Heart right ventricle (tissue), 16 donors: ENCODE results near the gene SMTN. TPM values are rescaled to one million over a fixed set of nuclear protein-coding genes. Genes with fewer than 3 reads are reported as not detected.
A peak's percentile ranks its signal among the peaks of the same experiment; 100 is the strongest.

Experiments used
- ATAC-seq, 8 donors: fragments of 200-7000 bp; cut with Tn5 transposase; one replicate each; pipeline ENCODE4 v1.9.1; 2020; ENCODE audit warnings: mild to moderate bottlenecking in 8 of 8, moderate library complexity in 8 of 8, moderate number of reproducible peaks in 1 of 8
- DNase-seq, 2 donors: peaks; one replicate each; pipeline ENCODE4 v3.0.0-alpha.2; 2020
- H3K27ac ChIP-seq, 10 donors: fragments of 200-600 bp; sonication (generic) in 2 of 10; one replicate each; pipeline versions ENCODE4 v1.5.0 to v1.8.0; 2020 to 2022; ENCODE audit warnings: mild to moderate bottlenecking in 3 of 10
- H3K27me3 ChIP-seq, 7 donors: fragments of 200-600 bp; one replicate each; pipeline ENCODE4 v1.8.0; 2021 to 2022; ENCODE audit warnings: mild to moderate bottlenecking in 2 of 7
- H3K36me3 ChIP-seq, 9 donors: fragments of 200-600 bp; sonication (generic) in 1 of 9; one replicate each; pipeline versions ENCODE4 v1.5.0 to v1.8.0; 2020 to 2022; ENCODE audit warnings: mild to moderate bottlenecking in 2 of 9
- H3K4me1 ChIP-seq, 9 donors: fragments of 200-600 bp; sonication (generic) in 1 of 9; one replicate each; pipeline versions ENCODE4 v1.5.0 to v1.8.0; 2020 to 2022; ENCODE audit warnings: mild to moderate bottlenecking in 4 of 9
- H3K4me3 ChIP-seq, 10 donors: fragments of 200-600 bp; sonication (generic) in 2 of 10; one replicate each; pipeline versions ENCODE4 v1.5.0 to v1.8.0; 2020 to 2022; ENCODE audit warnings: mild to moderate bottlenecking in 7 of 10, moderate library complexity in 2 of 10
- H3K9me3 ChIP-seq, 11 donors: fragments of 200-600 bp in 10 of 11; sonication (generic) in 2 of 11; one replicate each; pipeline versions ENCODE4 v1.5.0 to v1.8.0; 2013 to 2022; ENCODE audit warnings: mild to moderate bottlenecking in 2 of 11, control low read depth in 1 of 11, moderate library complexity in 1 of 11
- WGBS, 2 donors: extraction: QIAGEN DNeasy Blood & Tissue Kit; methylation state at CpG; one replicate each; pipeline ENCODE4 v1.1.7; 2013; ENCODE audit warnings: inconsistent platforms in 1 of 2; 5-methylcytosine and 5-hydroxymethylcytosine counted together
- intact Hi-C, 10 donors: fragments of 100-400 bp; cut with DNase I; formaldehyde crosslinking; loops; one replicate each; pipeline versions ENCODE4 v1.11.1 to v1.14.2; 2022
- polyA plus RNA-seq, 2 donors: library from polyadenylated mRNA; stranded (reverse); fragments of 200-250 nt; gene quantifications; one replicate each; pipeline ENCODE4 v1.2.3, GENCODE V29; 2013
- total RNA-seq, 10 donors: library from RNA; stranded (reverse); fragmentation: NEBNext Ultra II Directional in 3 of 10; extraction: Animal tissue kit (Norgen Biotek cat#: 25700) in 3 of 10; gene quantifications; one replicate each; pipeline versions ENCODE4 v1.2.1 to v1.2.4, GENCODE V29; 2021 to 2023
- TF ChIP-seq, protein P1 (sequence below), 9 donors: fragments of 200-600 bp; sonication (generic) in 2 of 9; IDR thresholded peaks; one replicate each; pipeline versions ENCODE4 v1.5.0 to v1.8.0; 2021 to 2022; ENCODE audit warnings: antibody characterized with exemption in 9 of 9, mild to moderate bottlenecking in 5 of 9, moderate library complexity in 1 of 9
- donor health status: Arrhythmogenic right ventricular cardiomyopathy.
- donor health status: ischemic (EF 13 %, LVEDD 7.1; RV severe dilation, severe dysfunction).
- donor health status: healthy with polysubstance abuse.
- donor health status: DM: no; HTN: yes; CAD: no.
- donor health status: DM: no; HTN: no; CAD: no.
- donor health status: ischemic (EF 25% LVEDD 6.9; RV normal size, moderate dysfunction).
- donor health status: ischemic (EF 25% LVEDD 5.7; RV mildly dilated, moderate dysfunction).
- donor health status: healthy.
- donor health status: DM: yes; HTN: yes; CAD: no.
- donor health status: Ischemic cardiomyopathy.
- donor health status: ischemic (EF 35%, LVEDD 5.7; RV mildly dilated, moderate dysfunction).
- donor health status: nonischemic (EF 11% LVEDD 7.7; RV severe dilation, severe dysfunction).
- donor health status: DM: yes; HTN: yes; CAD: no.
- donor health status: PGD.
- donor health status: ischemic (EF 29% LVEDD 5.4; RV normal size, mild dysfunction).
- donor health status: nonischemic (EF 23%, LVEDD 6.1; RV moderate dilation, normal function).

The SMTN gene
- total and polyA plus RNA-seq, 12 donors: 64.2 to 398 (median 204) TPM

DNA sequence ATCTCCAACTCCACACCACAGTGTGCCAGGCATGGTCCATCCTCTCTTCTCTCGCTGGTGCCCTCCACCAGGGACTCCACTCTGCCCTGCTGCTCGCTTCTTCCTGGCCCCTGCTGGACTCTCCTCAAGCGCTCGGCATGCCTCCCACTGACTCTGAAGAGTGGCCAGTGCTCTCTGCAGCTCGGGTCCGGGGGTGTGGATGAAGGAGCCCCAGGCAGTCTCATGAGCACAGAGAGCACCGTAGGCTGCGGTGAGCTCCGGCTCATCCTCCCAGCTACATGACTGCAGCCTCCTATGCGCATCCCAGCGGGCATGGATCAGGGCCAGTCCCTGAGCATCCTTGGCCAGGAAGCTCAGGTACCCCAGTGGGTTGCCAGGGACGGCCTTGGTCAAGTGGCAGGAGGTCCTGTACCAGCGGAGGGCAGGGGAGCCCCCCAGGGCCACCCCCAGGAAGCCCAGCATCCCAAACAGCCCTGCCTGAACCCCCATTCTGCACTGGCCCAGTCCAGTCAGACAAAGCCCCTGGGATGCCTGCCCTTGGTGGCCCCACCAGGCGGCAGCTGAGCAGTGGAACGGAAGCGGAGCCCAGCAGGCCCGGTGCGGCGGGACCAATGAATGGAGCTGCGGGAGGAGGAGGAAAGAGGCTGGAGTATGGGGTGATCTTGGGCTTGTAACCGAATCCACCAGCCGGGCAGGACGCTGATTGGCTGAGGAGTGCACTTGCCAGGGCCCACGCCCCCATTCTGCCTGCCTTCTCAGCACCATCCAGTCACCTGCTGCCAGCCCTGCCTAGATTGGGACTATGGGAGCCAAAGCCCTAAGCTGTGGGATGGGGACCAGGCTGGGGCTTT lies 59.0 kb downstream of the SMTN start, which contains the start of gene PLA2G3:
PLA2G3 (minus strand) TSS at position 643 of the 851 bp plus-strand sequence; CDS start at position 489, 154 bp downstream.
- Histone ChIP-seq H3K4me1 (peaks cover 0 to 13% (median 0%) of the 10 kb centered on the region in 9 donors), H3K4me3 (no peak within 1 kb of the TSS), H3K9me3 (peaks cover 0 to 4% (median 0%) of the 10 kb centered on the region in 11 donors), H3K27ac (no peak within 1 kb of the TSS), H3K36me3 (no peaks in the 10 kb centered on the region), H3K27me3 (peaks cover 0 to 19% (median 5%) of the 10 kb centered on the region in 7 donors)
- TF ChIP-seq, protein P1, sequence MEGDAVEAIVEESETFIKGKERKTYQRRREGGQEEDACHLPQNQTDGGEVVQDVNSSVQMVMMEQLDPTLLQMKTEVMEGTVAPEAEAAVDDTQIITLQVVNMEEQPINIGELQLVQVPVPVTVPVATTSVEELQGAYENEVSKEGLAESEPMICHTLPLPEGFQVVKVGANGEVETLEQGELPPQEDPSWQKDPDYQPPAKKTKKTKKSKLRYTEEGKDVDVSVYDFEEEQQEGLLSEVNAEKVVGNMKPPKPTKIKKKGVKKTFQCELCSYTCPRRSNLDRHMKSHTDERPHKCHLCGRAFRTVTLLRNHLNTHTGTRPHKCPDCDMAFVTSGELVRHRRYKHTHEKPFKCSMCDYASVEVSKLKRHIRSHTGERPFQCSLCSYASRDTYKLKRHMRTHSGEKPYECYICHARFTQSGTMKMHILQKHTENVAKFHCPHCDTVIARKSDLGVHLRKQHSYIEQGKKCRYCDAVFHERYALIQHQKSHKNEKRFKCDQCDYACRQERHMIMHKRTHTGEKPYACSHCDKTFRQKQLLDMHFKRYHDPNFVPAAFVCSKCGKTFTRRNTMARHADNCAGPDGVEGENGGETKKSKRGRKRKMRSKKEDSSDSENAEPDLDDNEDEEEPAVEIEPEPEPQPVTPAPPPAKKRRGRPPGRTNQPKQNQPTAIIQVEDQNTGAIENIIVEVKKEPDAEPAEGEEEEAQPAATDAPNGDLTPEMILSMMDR (IDR thresholded peaks at IDR 0.05): peak in 1 of 9 donors; percentile 9
- ATAC-seq (peak in 5 of 8 donors; percentile 19 to 37 (median 32)), DNase-seq (no peak)
- intact Hi-C loops: loop anchor here in 6 of 10 donors (5.0 to 10.0 kb wide), 5 partner anchors 45 to 505 kb away; partner anchors contain the start of gene SLC35E4 (in 1 of the 6)
- 28 to 30% methylated on average over 24 of the region's 24 CpGs for WGBS, 2 donors

DNA sequence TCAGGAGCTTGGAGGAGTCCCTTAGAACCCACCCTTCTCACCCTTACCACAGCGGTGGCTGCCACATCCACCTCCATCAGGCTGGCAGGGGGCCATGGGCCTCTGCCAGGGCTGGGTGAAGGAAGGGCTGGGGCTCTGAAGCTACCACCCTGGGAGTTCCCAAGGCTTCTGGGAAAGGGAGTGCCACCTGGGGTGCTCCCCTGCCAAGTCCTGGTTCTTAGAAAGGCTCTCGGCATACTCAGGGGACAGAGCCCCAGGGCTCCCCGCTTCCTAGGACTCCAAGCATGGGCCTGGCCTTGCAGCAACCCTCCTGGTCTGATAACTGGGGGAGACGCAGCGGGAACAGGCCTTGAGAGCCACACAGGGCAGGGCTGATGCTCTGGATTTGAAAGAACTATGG lies 59.6 kb downstream of the SMTN start:
- ATAC-seq (peak in 3 of 8 donors; percentile 13 to 33 (median 20)), DNase-seq (no peak)
- no peak overlapping the region for H3K27ac ChIP-seq
- intact Hi-C loops: loop anchor here in 6 of 10 donors (5.0 to 10.0 kb wide), 5 partner anchors 46 to 506 kb away; partner anchors contain the start of gene SLC35E4 (in 1 of the 6)
- peaks cover 0 to 4% (median 0%) of the 10 kb centered on the region in 11 donors for H3K9me3 ChIP-seq
- H3K36me3 ChIP-seq: no peaks in the 10 kb centered on the region
- peaks cover 0 to 19% (median 5%) of the 10 kb centered on the region in 7 donors for H3K27me3 ChIP-seq
- TF ChIP-seq, protein P1 (IDR thresholded peaks at IDR 0.05): no peak
- peaks cover 0 to 13% (median 0%) of the 10 kb centered on the region in 9 donors for H3K4me1 ChIP-seq
- H3K4me3 ChIP-seq: no peak overlapping the region
- WGBS, 2 donors: 78 to 82% methylated on average over 5 of the region's 5 CpGs

DNA sequence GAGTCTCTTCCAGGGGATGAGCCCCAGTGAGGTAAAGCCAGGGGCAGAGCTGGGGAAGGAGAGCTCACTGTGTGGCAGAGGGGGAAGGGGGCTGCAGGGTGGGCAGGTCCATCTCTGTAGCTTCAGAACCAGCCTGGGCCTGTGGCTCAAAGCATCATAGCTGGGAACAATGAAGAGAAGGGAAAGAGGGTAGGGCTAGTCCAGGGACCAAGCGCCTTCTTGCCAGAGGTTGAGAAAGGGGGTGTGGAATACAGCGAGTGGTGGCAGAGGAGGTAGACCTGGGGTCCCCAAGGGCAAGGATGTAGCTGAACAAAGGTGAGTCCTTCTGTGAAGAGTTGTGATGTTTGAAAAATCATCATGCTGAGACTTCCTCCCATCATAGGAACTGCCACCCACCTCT lies 60.4 kb downstream of the SMTN start:
- WGBS, 2 donors: 91 to 93% methylated on average over 2 of the region's 2 CpGs

DNA sequence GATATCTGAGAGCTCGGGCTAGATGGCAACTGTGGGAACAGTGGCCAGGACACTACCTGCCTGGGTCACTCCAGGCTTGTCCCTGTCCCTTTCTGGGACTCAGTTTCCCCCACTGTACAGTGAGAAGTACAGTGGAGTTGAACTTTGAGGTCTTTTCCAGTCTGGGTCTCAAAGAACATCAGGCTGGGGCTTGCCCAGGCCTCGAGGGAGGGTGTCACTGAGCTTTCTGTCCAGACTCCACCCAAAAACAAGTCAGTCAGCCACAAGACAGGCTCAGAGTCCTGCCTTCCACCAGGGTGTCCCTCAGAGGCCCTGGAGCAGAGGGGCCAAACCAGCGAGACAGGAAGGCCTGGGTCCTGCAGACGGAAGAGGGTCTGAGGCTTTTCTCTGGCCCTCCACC lies 61.2 kb downstream of the SMTN start:
- ATAC-seq (no peak), DNase-seq (no peak)
- Histone ChIP-seq H3K9me3 (peaks cover 0 to 14% (median 0%) of the 10 kb centered on the region in 11 donors), H3K4me3 (no peak overlapping the region), H3K27ac (no peak overlapping the region), H3K27me3 (peaks cover 0 to 19% (median 5%) of the 10 kb centered on the region in 7 donors), H3K4me1 (peaks cover 0 to 13% (median 0%) of the 10 kb centered on the region in 9 donors), H3K36me3 (no peaks in the 10 kb centered on the region)
- intact Hi-C loops: loop anchor here in 6 of 10 donors (5.0 to 10.0 kb wide), 5 partner anchors 47 to 507 kb away; partner anchors contain the start of gene SLC35E4 (in 1 of the 6)
- TF ChIP-seq, protein P1 (IDR thresholded peaks at IDR 0.05): no peak
- 93 to 94% methylated on average over 4 of the region's 4 CpGs for WGBS, 2 donors

More for the DNA sequence above, 60.4 kb downstream of the SMTN start:
- Histone ChIP-seq H3K27ac (no peak overlapping the region), H3K27me3 (peaks cover 0 to 19% (median 5%) of the 10 kb centered on the region in 7 donors), H3K4me3 (no peak overlapping the region), H3K4me1 (peaks cover 0 to 13% (median 0%) of the 10 kb centered on the region in 9 donors), H3K9me3 (peaks cover 0 to 6% (median 0%) of the 10 kb centered on the region in 11 donors), H3K36me3 (no peaks in the 10 kb centered on the region)
- no peak for DNase-seq
- TF ChIP-seq, protein P1 (IDR thresholded peaks at IDR 0.05): no peak
- intact Hi-C loops: loop anchor here in 6 of 10 donors (5.0 to 10.0 kb wide), 5 partner anchors 47 to 507 kb away; partner anchors contain the start of gene SLC35E4 (in 1 of the 6)
- no peak for ATAC-seq
